NCI-H2171 (cell line): ENCODE measurements around the gene CLN6.

Experiments used
- DNase-seq: peaks from one replicate; lab custom pipeline; 2025; lab: John Stamatoyannopoulos, UW

CLN6 gene

GRCh38 chr15:68229386-68230156 lies at the start of gene CLN6:
TSS of gene CLN6 (minus strand) at chr15:68229728. CDS start at chr15:68229584, 144 bp downstream.
- DNase-seq: peak; percentile 89

GRCh38 chr15:68278595-68279405 lies 49.3 kb upstream of the CLN6 start:
- peak; percentile 45 for DNase-seq

- no peak for DNase-seq
These were observed 48.7 kb upstream of the CLN6 start for GRCh38 chr15:68278345-68278594.

- peak; percentile 93 for DNase-seq
These were observed 48.2 kb upstream of the CLN6 start, which contains the start of gene FEM1B for GRCh38 chr15:68277603-68278344. TSS of gene FEM1B (plus strand) at chr15:68277745. CDS start at chr15:68278418, 673 bp downstream.

GRCh38 chr15:68277131-68277602 lies 47.6 kb upstream of the CLN6 start:
- DNase-seq: peak; percentile 70

- DNase-seq: no peak
These were observed 47.1 kb upstream of the CLN6 start for GRCh38 chr15:68276668-68277067.

GRCh38 chr15:68275165-68275746 lies 45.7 kb upstream of the CLN6 start:
- no peak for DNase-seq

GRCh38 chr15:68274201-68274848 lies 44.8 kb upstream of the CLN6 start:
- no peak for DNase-seq

GRCh38 chr15:68272721-68273271 lies 43.3 kb upstream of the CLN6 start:
- DNase-seq: no peak

GRCh38 chr15:68271854-68272471 lies 42.4 kb upstream of the CLN6 start:
- no peak for DNase-seq

GRCh38 chr15:68268405-68268804 lies 38.9 kb upstream of the CLN6 start:
- peak; percentile 8 for DNase-seq

GRCh38 chr15:68265674-68266073 lies 36.1 kb upstream of the CLN6 start:
- DNase-seq: no peak

- no peak for DNase-seq
These were observed 35.6 kb upstream of the CLN6 start for GRCh38 chr15:68265081-68265480.

- DNase-seq: no peak
These were observed 34.8 kb upstream of the CLN6 start for GRCh38 chr15:68264282-68264681.

- no peak for DNase-seq
These were observed 33.2 kb upstream of the CLN6 start for GRCh38 chr15:68262514-68263356.

GRCh38 chr15:68261980-68262379 lies 32.5 kb upstream of the CLN6 start:
- no peak for DNase-seq

- DNase-seq: no peak
These were observed 31.7 kb upstream of the CLN6 start for GRCh38 chr15:68261241-68261640.

GRCh38 chr15:68259883-68260282 lies 30.4 kb upstream of the CLN6 start:
- DNase-seq: peak; percentile 53

- no peak for DNase-seq
These were observed 29.2 kb upstream of the CLN6 start for GRCh38 chr15:68258692-68259091.
